ENCODE measurements around the gene C3orf85.

C3orf85 gene

DNA sequence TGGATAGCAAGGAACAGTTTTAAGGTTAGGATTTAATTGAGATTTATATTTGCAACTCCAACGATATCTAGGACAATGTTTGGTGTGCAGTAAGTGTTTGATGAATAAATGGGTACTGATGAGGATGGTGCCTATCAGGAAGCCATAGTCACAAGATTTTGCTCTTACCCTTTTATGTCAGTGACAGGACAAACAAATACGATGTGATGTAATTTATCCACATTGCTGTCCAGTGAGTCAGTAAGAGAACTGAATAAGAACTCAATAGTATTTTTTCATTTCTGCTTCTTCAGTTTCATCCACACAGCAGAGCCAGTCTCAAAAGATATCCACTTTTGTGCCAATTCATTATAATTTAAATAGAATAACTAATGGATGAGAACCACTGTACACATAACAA is 18.5 kb downstream of the C3orf85 start:
- DNase-seq: no peak

DNA sequence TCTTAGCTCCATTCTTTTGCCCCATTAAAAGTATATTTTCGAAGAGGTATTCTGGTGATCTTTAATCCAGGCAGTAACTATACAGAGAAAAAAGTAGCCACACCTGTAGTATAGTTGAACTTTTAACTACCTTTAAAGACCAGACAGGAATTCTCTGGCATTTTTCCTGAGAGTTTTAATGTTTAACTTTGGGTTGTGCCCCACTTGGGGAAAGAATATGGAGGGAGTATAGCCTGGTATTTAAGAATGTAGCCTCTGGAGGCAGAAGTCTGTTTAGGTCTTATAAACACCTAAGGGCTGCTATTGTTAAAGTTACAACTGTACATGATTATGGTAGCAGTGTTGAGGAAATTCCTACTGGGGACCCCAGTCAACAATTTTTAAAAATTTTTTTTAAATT is 19.3 kb downstream of the C3orf85 start:
- DNase-seq: no peak

DNA sequence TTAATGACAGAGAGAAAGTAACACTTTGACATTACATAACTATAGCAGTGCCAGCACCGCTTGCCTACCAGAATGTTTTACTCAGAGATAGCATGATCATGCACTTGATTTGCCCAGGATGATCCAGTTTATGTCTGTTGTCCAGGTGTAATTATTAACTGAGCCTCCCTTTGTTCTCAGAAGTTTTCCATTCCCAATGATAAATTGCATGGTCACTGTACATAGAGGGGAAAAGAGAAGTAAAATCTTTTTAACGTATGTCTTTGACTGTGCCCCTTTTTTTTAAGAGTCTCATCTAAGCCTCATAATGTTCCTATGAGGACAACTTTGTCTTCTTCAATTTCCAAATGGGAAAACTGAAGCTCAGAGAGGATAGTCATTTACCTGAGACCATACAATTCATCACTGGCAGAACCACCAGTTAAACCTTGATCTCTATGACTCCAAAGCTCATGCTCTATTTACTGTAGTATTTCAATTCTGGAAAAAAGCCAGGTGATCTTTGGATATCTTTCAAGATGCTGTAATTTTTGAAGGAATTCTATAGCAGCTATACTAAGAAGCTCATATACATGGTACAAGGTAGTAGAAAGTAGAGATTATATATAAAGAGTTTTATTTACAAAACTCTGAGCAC is 25.1 kb downstream of the C3orf85 start:
- no peak for DNase-seq

DNA sequence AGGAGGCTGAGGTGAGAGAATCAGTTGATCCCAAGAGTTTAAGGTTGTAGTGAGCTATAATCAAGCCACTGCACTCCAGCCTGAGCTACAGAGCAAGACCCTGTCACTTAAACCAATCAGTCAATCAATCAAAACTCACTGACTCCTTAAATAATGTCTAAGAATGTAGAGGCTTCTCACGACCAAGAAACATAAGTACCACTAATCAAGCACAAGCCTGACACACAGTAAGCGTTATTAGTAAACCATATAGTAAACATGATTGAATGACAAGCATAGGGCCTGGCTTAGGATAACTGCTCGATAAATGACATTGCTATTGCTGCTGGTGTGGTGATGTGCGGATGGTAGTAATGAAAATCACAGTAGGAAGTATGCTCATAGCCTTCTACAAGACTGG is 29.4 kb downstream of the C3orf85 start:
- DNase-seq: no peak

DNA sequence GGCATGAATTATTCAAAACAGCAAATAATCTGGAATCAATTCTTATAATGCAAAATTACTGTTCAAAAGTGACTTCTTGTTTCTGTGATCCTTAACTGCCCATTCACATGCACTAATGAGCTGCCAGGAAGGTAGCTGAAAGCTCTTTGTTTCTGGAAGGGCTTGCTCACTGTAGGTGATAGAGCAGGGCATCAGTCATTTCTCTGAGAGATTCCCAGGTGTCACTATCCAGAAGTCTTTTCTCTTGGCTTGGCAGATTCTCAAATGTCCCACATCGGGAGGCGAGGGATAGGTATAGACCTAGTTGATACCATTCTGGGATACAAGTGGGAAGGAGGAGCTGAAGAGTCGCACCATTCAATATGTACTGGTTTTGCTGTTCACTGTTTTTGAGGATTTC is 35.0 kb downstream of the C3orf85 start:
- no peak for DNase-seq

DNA sequence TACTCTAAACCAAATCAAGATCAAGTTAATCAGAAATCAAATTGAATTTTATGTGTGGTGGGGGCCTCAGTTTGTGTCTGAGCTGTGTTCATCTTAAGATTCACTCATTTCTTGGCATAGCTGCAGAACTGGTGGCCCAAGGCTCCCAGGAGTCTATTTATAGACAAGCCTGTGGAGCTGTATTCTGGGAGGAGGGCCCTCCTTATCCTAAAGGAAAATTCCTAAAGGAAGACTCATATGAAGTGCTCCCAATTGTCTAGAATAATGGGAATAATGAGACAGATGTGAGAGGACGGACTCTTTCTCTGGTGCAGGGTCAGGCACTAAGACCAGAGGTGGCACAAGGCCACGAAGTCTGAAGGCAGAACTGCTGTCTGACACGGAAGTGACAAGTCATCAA is 38.9 kb downstream of the C3orf85 start:
- DNase-seq: no peak

DNA sequence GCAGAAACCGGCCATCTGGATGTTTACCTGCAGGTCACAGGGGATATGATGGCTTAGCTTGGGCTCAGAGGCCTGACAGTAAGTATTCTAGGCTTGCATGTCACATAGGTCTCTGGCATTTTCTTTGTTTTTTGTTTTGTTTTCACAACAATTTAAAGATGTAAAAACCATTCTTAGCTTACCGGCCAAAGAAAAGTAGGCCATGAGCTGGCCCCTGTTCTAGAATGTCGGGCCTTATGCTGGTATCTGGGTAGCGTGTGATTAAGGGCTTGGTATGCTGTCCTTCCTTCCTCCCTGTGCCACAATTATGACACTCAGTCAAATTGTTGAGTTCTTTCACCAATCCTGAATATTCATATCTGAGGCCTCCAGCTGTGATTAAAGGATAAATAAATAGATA is 40.2 kb downstream of the C3orf85 start:
- no peak for DNase-seq

DNA sequence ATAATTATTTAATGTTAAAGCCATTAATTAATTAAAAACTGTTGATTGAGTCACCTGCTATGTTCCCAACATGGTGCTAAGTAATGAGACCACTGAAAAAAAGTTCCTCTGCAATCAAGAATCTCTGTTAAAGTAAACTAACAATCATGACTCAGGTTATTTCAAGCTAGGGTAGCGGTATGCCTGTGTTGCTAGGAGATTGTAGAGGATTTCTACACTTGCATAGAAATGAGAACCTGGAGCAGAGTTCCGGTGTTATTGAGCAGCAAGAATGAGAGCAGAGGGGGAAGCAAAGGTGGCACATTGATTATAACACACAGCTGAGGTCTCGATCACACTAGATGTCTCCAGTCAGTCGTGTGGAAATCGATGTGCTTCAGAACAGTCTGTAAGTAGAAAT is 41.4 kb downstream of the C3orf85 start:
- no peak for DNase-seq

DNA sequence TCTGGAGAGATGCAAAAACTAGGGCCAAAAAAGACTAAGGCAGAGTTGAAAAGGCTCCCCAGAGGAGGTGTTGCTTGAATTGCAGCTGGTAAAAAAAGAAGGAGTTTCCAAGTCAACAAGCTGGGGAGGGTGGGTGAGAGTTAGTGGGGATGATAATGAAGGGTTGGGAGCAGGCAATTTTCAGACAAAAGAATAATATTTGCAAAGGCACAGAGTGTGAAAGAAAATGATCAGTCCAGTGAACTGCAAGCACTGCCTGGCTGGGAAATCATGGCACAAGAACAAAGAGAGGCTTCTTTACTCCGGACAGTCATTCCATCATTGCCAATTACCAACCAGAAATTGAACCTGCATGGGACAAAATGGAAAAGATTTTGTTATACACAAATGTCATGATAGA is 42.2 kb downstream of the C3orf85 start:
- no peak for DNase-seq

DNA sequence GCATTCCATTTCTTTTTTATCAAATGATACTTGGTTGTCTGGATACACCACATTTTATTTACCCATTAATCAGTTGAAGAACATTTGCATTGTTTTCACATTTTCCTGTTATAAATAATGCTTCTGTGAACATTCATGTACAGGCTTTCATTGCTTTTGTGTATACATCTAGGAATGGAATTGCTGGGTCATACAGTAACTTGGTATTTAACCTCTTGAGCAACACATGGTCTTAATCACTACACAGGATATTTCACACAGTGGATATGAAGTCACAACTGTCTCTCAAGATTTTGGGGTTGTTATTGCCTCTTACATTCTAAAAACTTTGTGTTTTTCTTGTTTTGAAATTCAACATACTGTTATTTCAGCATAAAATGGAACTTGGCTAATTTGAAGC is 48.2 kb downstream of the C3orf85 start:
- no peak for DNase-seq

DNA sequence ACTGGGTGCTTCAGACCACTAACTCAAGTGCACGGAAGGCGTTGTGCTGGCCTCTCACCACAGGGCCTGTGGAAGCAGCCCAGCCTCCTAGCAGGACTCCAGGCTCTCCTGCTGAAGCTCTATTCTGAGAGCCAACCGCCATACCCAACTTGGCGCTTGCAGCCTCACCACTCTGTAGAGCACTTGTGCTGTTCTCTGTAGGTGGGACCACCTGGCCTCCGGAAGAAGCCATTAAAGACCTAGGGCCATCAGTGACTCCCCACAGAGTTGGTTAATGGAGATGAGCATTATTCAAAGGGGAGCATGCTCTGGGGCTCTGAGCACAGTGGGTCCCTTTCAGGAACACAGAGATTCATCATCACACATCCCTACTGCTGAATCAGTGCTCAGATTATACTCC is 50.9 kb downstream of the C3orf85 start:
- no peak for DNase-seq

DNA sequence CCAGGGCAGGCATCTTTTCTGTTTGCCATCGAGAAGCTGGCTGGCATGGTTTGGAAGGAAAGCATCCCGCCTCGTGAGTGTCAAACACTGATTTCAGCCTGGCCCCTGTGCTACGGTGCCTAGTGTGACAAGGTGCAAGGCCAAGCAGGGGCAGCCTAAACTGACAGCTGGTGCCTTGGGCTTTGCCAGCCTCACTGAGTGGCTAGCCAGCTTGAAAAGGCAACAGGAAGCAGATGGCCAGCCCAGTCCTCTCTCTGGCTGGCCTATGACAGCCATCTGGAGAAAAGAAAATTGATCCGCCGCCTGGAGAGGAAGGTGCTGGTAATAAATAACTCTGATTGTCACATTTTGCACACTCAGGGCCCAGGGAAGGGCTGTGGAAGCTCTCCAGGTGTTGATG is 52.2 kb downstream of the C3orf85 start:
- DNase-seq: no peak

DNA sequence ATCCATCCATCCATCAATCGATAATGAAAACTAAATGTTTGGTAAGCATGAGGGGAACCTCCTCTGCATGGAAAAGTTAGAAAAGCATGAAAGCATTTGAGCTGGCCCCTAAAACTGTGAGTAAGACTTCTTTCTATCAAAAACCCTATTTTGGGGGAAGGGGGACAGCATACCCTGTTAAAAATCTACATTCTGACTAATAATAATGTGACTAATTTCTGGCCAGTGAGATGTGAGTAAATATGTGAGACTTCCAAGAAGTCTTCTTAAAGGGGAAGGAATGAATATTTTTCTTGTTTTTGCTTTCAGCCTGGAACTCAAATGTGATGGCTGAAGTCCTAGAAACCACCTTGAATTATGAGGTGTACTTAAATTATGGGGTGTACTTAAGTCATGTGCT is 54.9 kb downstream of the C3orf85 start:
- DNase-seq: no peak

DNA sequence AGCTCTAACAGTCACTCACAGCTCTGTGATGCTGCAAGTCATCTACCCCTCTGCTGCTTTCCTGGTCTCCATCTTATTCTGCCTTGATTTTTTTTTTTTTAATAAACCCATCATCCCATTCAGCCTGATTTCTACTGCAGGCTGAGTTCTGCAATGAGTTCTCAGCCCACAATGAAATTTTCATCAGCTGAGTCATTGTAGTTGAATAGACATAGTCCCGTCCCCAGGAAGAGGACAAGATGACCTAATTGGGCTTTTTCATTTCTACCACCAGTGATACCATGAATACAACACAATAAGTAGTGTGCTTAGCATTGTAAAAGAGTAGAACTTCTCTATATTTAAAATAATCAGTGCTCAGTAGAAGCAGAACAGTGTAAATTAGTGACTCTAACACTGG is 59.3 kb downstream of the C3orf85 start:
- DNase-seq: no peak
